LNCaP clone FGC (cell line): ENCODE results near the gene RASSF5.

Source experiments
- DNase-seq: peaks from one replicate; pipeline ENCODE4 v3.0.0-alpha.2; 2011; ENCODE audit warnings: low read depth
- H3K4me3 ChIP-seq: 2 replicates; pipeline ENCODE4 v1.5.1; 2011; ENCODE audit warnings: mild to moderate bottlenecking, low read depth, low read length, control low read depth
- CTCF ChIP-seq: IDR thresholded peaks from 2 replicates; pipeline ENCODE4 v1.5.1; 2012; ENCODE audit warnings: mild to moderate bottlenecking; ENCODE audit not compliant: control insufficient read depth, insufficient read depth; ENCODE audit errors: extremely low read depth

Gene RASSF5

GRCh38 chr1:206628916-206629315 lies 121.6 kb downstream of the RASSF5 start:
- no peak for TF ChIP-seq CTCF

GRCh38 chr1:206631085-206631509 lies 123.8 kb downstream of the RASSF5 start:
- DNase-seq = peak; percentile 25
- TF ChIP-seq CTCF = peak; percentile 51

More at GRCh38 chr1:206628916-206629315, 121.6 kb downstream of the RASSF5 start:
- no peak overlapping the region for H3K4me3 ChIP-seq
- no peak for DNase-seq

GRCh38 chr1:206633708-206634121 lies 126.4 kb downstream of the RASSF5 start:
- H3K4me3 ChIP-seq = no peak overlapping the region
- DNase-seq = no peak
- TF ChIP-seq CTCF = no peak

More at GRCh38 chr1:206631085-206631509, 123.8 kb downstream of the RASSF5 start:
- H3K4me3 ChIP-seq = no peak overlapping the region

GRCh38 chr1:206634365-206635079 lies 127.2 kb downstream of the RASSF5 start:
- peak; percentile 77 for TF ChIP-seq CTCF
- peak; percentile 63 for DNase-seq
- H3K4me3 ChIP-seq = peak overlapping the region; percentile 84

GRCh38 chr1:206635080-206635977 lies 128.0 kb downstream of the RASSF5 start, which contains the start of gene DYRK3:
Gene DYRK3 (plus strand): TSS chr1:206635536. CDS start chr1:206635704, 168 bp downstream.
- TF ChIP-seq CTCF = peak; percentile 2; the same call in 1 of the 2 replicates
- peak within 1 kb of the TSS; percentile 84 for H3K4me3 ChIP-seq
- peak; percentile 28 for DNase-seq

GRCh38 chr1:206635978-206636345 lies 128.6 kb downstream of the RASSF5 start:
- peak overlapping the region; percentile 84 for H3K4me3 ChIP-seq
- no peak for TF ChIP-seq CTCF
- no peak for DNase-seq
